GM12865 (cell line): ENCODE results near the gene PKD2L1.

Experiments
- DNase-seq: peaks from one replicate; pipeline ENCODE4 v3.0.0; 2010; ENCODE audit warnings: low read depth
- H3K4me3 ChIP-seq: 2 replicates; pipeline ENCODE4 v1.5.1; 2011; ENCODE audit warnings: mild to moderate bottlenecking, low read depth, low read length, control low read depth
- CTCF ChIP-seq: IDR thresholded peaks from 2 replicates; pipeline ENCODE4 v1.5.1; 2011; ENCODE audit warnings: low read length, control low read depth, low read depth, inconsistent platforms; ENCODE audit not compliant: insufficient read depth; ENCODE audit errors: missing control alignments

The PKD2L1 gene

GRCh38 chr10:100353770-100354485 lies 23.9 kb upstream of the PKD2L1 start:
- DNase-seq, result no peak
- TF ChIP-seq CTCF, result no peak
- H3K4me3 ChIP-seq, result no peak overlapping the region

- no peak overlapping the region for H3K4me3 ChIP-seq
- DNase-seq, result no peak
- no peak for TF ChIP-seq CTCF
Measured at GRCh38 chr10:100350914-100351485, 21.0 kb upstream of the PKD2L1 start.

- DNase-seq, result no peak
- no peak for TF ChIP-seq CTCF
- H3K4me3 ChIP-seq, result peak overlapping the region; percentile 67
Measured at GRCh38 chr10:100349672-100350071, 19.6 kb upstream of the PKD2L1 start.

GRCh38 chr10:100349087-100349486 lies 19.1 kb upstream of the PKD2L1 start:
- no peak for DNase-seq
- H3K4me3 ChIP-seq, result peak overlapping the region; percentile 67
- no peak for TF ChIP-seq CTCF

- peak overlapping the region; percentile 67 for H3K4me3 ChIP-seq
- no peak for TF ChIP-seq CTCF
- DNase-seq, result no peak
Measured at GRCh38 chr10:100348389-100348927, 18.4 kb upstream of the PKD2L1 start.

GRCh38 chr10:100347568-100348195 lies 17.7 kb upstream of the PKD2L1 start:
- no peak for TF ChIP-seq CTCF
- H3K4me3 ChIP-seq, result peak overlapping the region; percentile 67
- DNase-seq, result no peak
